ENCODE data around the gene RPS19BP1. TPM values are rescaled to one million over a fixed set of nuclear protein-coding genes. Genes with fewer than 3 reads are reported as not detected.

Gene RPS19BP1
- polyA plus RNA-seq, 3 donors from 2014 or later, result 139 to 239 (median 180) TPM

DNA sequence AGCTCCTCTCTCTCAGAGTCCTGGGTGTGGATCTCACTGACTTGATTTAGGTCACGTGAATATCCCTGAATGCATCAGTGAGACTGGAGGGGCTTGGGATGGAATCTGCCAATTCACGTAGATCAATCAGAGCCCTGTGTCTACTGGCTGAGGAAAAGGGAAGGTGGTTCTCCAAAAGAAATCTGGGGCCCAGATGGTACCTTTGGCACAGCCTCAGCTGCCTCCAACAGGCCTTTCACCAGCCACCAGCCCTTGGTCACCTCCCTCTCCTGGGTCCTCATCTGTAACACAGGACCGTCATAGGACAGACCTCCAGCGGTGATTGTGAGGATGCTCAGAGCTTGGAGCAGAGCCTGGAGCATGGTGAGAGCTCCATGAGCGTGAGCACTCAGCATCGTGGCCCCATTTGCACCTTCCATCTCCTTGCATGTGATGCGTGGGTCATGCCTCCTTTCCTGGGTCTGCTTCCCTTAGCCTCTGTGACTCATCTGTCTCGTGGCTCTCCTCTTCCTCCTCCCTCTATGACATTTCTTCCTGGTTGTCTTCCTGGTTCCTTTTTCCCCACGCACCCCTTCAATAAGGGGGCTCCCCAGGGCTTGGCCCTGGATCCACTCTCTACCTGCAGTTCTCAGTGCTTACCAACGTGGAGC is 38.0 kb downstream of the RPS19BP1 start:
- peaks cover 2 to 8% (median 5%) of the 10 kb centered on the region in 3 donors for H3K27me3 Mint-ChIP-seq (ENCODE audit: low read depth in 3 of 3)
- no peaks in the 10 kb centered on the region for H3K9me3 Mint-ChIP-seq
- DNase-seq, result no peak
- H3K4me1 Mint-ChIP-seq, result peaks cover 2 to 6% of the 10 kb centered on the region in 2 donors
- H3K4me3 Mint-ChIP-seq, result no peak overlapping the region
- H3K36me3 Mint-ChIP-seq, result no peaks in the 10 kb centered on the region
- H3K27ac Mint-ChIP-seq, result no peak overlapping the region

DNA sequence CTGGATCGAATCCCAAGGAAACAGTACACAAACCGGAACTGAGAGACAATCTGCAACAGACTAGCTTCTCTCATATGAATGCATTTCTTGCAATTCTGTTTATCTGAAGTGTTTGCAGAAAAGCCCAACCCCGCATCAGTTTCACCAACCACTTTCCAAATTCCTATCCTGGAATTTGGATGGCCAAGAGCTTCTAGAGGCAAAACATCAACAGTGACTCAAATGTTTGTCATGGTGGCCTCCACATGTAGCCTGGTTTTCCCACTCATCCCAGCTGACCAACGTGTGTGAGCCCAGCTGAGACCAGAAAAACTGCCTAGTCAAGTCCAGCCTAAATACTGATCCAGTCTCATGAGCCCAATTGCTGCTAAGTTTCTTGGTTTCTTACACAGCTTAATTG is 38.8 kb downstream of the RPS19BP1 start:
- DNase-seq, result no peak
- H3K27ac Mint-ChIP-seq, result no peak overlapping the region
- H3K36me3 Mint-ChIP-seq, result no peaks in the 10 kb centered on the region
- H3K27me3 Mint-ChIP-seq (ENCODE audit: low read depth in 3 of 3), result peaks cover 2 to 8% (median 4%) of the 10 kb centered on the region in 3 donors
- peaks cover 2 to 6% of the 10 kb centered on the region in 2 donors for H3K4me1 Mint-ChIP-seq
- no peaks in the 10 kb centered on the region for H3K9me3 Mint-ChIP-seq
- no peak overlapping the region for H3K4me3 Mint-ChIP-seq

DNA sequence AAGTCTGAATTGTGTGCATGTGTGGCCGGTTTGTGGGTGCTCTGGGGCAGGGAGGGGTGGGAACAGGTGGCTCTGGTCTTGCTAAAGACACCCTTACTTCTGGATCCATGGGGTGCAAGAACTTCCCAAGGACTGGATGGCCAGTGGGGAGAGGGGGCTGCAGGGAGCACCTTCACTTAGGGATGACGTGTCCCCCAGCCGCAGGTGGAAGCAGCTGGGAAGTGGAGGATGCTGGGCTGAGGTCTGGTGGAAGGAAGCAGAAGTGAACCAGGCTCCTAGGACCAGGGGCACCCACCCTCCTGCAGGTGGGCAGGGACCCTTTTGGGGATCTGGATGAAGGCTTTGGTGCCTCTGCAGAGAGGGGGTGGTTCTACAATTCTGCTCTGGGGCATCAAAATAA is 40.4 kb downstream of the RPS19BP1 start:
- Mint-ChIP-seq H3K36me3 (no peaks in the 10 kb centered on the region), H3K4me1 (peaks cover 2 to 6% of the 10 kb centered on the region in 2 donors), H3K27me3 (ENCODE audit: low read depth in 3 of 3) (peaks cover 2 to 8% (median 4%) of the 10 kb centered on the region in 3 donors), H3K4me3 (no peak overlapping the region), H3K9me3 (no peaks in the 10 kb centered on the region), H3K27ac (no peak overlapping the region)
- DNase-seq, result no peak

DNA sequence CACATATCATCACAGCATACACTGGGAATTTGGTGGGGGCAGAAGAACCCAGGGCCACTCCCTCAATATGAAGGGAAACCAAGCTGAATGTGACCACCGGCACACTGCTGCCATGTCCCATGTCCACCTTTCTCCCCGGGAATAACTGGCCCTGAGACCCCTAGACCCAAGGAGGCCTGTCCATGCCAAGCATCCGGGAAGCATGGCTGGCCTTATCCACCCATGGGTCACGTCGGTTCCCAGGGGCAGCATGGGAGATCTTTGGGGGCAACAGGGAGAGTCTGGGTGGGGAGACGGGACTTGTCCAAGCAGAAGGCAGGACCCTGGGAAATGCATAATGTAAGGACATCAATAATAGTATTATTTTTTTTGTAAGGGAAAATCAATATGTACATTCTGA is 40.9 kb downstream of the RPS19BP1 start:
- Mint-ChIP-seq H3K36me3 (no peaks in the 10 kb centered on the region), H3K4me3 (no peak overlapping the region), H3K9me3 (no peaks in the 10 kb centered on the region), H3K27ac (no peak overlapping the region), H3K4me1 (peaks cover 2 to 6% of the 10 kb centered on the region in 2 donors), H3K27me3 (ENCODE audit: low read depth in 3 of 3) (peaks cover 2 to 8% (median 4%) of the 10 kb centered on the region in 3 donors)
- no peak for DNase-seq

DNA sequence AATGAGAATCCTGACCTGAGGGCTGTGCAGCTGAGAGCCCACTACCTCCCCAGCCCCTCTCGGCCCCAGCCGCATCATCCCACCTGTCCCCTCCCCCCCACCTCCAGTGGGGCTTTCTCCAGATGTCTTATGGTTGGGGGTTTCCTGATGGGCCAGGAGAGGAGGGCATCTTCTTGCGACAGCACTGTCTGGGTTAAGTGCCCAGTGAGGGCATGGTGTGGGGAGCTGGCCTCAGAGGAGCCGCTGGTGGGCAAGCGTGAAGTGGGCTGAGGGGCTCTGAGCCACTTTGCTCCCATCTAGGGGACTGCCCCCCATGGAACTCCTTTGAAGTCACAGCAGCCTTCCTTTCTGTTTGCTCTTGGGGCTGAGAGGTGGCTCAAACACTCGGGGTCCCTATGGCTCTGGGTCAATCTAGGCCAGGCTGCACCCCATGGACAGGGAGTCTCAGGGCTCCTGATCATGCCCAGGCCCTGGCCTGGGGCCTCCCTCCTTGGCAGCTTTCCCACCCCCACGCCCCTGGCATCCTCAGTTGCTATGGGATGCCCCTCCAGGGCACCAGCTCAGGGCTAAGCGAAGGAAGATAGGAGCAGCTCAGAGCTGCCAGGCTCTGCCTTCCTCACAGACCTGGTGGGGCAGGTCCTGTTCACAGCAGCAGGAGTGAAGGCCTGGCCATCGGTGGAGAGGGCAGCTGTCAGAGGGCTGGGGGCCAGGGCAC is 41.4 kb downstream of the RPS19BP1 start:
- no peak overlapping the region for H3K4me3 Mint-ChIP-seq
- H3K27ac Mint-ChIP-seq, result peak overlapping the region in 1 of 6 donors; percentile 17
- H3K27me3 Mint-ChIP-seq (ENCODE audit: low read depth in 3 of 3), result peaks cover 2 to 8% (median 4%) of the 10 kb centered on the region in 3 donors
- no peak for DNase-seq
- no peaks in the 10 kb centered on the region for H3K36me3 Mint-ChIP-seq
- H3K9me3 Mint-ChIP-seq, result no peaks in the 10 kb centered on the region
- peaks cover 2 to 6% of the 10 kb centered on the region in 2 donors for H3K4me1 Mint-ChIP-seq

DNA sequence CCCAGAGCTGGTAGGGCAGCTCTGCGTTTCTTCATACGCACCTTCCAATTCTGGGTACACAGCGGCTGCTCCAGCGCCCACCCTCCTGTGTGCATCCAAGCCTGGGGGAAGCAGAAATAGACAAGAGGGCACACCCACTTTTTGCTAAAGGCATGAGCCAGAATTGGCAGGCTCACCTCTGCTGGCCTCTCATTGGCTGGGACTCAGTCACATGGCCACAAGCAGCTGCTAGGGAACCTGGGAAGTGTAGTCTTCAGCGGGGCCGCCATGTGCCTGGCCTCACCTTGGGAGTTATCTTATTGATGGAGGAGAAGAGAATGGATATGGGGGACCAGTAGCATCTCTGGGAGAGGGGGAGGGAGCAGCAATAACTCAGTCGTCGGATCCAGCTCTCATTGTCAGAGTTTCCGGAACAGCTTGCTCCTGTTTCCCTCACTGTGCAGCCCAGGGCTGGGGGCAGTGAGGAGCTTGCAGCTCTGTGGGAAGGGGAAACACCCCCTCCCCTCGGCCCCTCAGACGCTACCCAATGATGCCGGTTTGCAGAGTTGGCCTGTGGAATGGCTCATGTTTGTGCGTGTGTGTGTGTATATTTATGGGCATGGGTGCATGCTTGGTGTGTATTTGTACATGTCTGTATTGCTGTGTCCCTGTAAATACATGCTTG is 42.3 kb downstream of the RPS19BP1 start:
- peak; percentile 45 to 62 (median 50) for DNase-seq
- peak overlapping the region in 2 of 6 donors; percentile 25 to 62 for H3K27ac Mint-ChIP-seq
- no peaks in the 10 kb centered on the region for H3K36me3 Mint-ChIP-seq
- H3K9me3 Mint-ChIP-seq, result no peaks in the 10 kb centered on the region
- peaks cover 2 to 6% (median 4%) of the 10 kb centered on the region in 3 donors for H3K27me3 Mint-ChIP-seq (ENCODE audit: low read depth in 3 of 3)
- H3K4me3 Mint-ChIP-seq, result no peak overlapping the region
- peaks cover 2 to 6% of the 10 kb centered on the region in 2 donors for H3K4me1 Mint-ChIP-seq

DNA sequence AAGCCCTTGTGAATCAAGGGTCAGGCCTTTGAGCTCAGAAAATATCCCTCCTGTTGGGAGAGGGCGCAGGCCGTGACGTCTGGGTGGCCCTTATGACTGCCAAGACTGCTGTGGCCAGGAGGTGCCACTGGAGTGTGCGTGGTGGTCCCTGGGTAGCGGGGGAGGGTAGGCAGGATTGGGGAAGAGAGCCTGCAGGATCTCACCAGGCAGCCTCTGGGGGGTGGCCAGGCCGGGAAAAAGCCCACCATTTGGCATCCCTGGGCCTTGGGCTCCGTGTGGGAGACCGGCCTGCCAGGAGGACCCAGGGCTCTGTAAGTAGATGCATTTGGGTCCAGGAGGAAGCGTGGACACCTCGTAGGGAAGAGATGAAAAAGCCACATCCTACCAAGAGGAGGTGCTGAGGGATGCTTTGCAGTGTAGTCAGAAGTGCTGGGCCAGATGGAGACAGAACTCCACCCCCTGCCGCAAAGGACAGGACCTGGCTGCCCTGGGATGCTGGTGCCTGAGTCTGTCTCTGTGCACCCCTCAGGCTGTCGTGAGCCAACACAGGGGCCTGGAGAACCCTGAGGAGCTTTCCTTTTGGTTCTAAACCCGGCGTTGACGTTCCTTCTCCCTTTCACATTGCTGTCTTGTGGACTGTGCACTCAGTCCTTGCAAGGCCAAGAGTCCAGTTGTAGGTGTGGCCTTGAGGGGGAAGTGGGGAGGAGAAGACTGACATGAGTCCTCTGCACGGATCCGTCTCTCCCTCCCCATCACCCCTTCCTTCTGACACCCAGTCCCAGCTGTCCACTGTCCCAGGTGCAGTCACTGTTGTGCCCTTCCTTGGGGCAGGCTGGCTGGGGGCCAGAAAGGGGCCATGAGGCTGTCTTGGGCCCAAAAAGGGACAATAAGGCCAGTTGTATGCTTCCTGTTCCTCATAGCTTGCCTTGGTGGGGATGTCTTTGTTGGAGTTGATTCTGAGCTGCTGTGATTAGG is 43.2 kb downstream of the RPS19BP1 start:
- Mint-ChIP-seq H3K9me3 (no peaks in the 10 kb centered on the region), H3K27me3 (ENCODE audit: low read depth in 3 of 3) (peaks cover 4 to 8% (median 4%) of the 10 kb centered on the region in 3 donors), H3K4me3 (no peak overlapping the region), H3K27ac (no peak overlapping the region), H3K36me3 (no peaks in the 10 kb centered on the region), H3K4me1 (peaks cover 2 to 6% of the 10 kb centered on the region in 2 donors)
- DNase-seq, result no peak

DNA sequence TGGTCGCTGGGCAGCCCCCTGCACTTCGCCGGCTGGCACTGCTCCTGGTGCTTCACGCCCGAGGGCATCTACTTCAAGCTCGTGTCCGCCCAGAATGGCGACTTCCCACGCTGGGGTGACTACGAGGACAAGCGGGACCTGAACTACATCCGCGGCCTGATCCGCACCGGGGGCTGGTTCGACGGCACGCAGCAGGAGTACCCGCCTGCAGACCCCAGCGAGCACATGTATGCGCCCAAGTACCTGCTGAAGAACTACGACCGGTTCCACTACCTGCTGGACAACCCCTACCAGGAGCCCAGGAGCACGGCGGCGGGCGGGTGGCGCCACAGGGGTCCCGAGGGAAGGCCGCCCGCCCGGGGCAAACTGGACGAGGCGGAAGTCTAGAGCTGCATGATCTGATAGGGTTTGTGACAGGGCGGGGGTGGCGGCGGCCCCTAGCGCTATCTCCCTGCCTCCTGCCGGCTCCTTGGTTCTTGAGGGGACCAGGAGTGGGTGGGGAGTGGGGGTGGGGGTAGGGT is 43.9 kb downstream of the RPS19BP1 start:
- DNase-seq, result no peak
- Mint-ChIP-seq H3K4me1 (peaks cover 2 to 6% of the 10 kb centered on the region in 2 donors), H3K27ac (no peak overlapping the region), H3K4me3 (no peak overlapping the region), H3K36me3 (no peaks in the 10 kb centered on the region), H3K27me3 (ENCODE audit: low read depth in 3 of 3) (peaks cover 4 to 8% (median 4%) of the 10 kb centered on the region in 3 donors), H3K9me3 (no peaks in the 10 kb centered on the region)

DNA sequence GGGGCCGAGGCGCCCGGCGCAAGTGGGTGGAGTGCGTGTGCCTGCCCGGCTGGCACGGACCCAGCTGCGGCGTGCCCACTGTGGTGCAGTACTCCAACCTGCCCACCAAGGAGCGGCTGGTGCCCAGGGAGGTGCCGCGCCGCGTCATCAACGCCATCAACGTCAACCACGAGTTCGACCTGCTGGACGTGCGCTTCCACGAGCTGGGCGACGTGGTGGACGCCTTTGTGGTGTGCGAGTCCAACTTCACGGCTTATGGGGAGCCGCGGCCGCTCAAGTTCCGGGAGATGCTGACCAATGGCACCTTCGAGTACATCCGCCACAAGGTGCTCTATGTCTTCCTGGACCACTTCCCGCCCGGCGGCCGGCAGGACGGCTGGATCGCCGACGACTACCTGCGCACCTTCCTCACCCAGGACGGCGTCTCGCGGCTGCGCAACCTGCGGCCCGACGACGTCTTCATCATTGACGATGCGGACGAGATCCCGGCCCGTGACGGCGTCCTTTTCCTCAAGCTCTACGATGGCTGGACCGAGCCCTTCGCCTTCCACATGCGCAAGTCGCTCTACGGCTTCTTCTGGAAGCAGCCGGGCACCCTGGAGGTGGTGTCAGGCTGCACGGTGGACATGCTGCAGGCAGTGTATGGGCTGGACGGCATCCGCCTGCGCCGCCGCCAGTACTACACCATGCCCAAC is 44.6 kb downstream of the RPS19BP1 start:
- Mint-ChIP-seq H3K4me3 (no peak overlapping the region), H3K36me3 (no peaks in the 10 kb centered on the region), H3K4me1 (peaks cover 2 to 6% of the 10 kb centered on the region in 2 donors), H3K27me3 (ENCODE audit: low read depth in 3 of 3) (peaks cover under 1 to 4% (median 4%) of the 10 kb centered on the region in 3 donors), H3K27ac (no peak overlapping the region), H3K9me3 (no peaks in the 10 kb centered on the region)
- DNase-seq, result no peak

DNA sequence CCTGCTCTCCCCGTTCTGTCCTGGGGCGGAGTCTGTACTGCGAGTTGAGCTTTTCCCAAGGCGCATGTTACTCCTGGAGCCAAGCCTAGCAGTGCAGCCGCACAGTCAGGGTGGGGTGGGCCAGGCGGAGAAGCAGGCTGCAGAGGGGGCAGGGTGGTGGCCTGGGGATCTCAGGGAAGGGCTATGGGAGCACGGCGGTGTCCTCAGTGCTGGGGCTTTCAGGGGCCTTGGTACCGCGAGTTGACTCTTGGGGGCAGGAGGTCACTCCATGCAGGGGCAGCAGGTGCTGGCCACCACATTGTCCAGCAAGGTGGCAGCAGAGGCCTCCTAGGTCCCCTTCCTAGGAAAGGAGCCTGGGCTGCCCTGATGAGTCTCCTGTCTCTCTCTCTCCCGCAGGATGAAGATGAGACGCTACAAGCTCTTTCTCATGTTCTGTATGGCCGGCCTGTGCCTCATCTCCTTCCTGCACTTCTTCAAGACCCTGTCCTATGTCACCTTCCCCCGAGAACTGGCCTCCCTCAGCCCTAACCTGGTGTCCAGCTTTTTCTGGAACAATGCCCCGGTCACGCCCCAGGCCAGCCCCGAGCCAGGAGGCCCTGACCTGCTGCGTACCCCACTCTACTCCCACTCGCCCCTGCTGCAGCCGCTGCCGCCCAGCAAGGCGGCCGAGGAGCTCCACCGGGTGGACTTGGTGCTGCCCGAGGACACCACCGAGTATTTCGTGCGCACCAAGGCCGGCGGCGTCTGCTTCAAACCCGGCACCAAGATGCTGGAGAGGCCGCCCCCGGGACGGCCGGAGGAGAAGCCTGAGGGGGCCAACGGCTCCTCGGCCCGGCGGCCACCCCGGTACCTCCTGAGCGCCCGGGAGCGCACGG is 45.4 kb downstream of the RPS19BP1 start:
- no peak for DNase-seq
- Mint-ChIP-seq H3K36me3 (no peaks in the 10 kb centered on the region), H3K4me1 (peaks cover 2 to 6% of the 10 kb centered on the region in 2 donors), H3K27me3 (ENCODE audit: low read depth in 3 of 3) (peaks cover 0 to 4% (median 3%) of the 10 kb centered on the region in 3 donors), H3K4me3 (no peak overlapping the region), H3K9me3 (no peaks in the 10 kb centered on the region), H3K27ac (no peak overlapping the region)

DNA sequence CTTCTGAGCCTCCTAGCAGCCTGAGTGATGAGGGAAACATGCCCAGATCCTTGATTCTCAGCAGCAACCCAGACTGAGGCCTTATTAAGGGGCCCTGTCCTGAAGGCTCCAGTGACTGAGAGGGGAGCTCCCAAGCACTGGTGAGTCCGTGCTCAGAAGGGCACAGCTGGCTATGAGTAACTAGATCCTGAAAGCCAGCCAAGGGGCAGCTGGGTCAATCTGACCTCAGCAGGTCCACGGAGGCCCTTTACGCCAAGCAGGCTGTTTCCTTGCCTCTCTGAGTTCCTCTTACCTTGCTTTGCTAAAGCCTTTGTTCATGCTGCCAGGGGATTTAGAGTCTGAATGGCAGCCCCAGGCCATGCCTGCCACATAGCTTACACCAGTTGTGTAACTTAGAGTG is 49.8 kb downstream of the RPS19BP1 start:
- Mint-ChIP-seq H3K27ac (no peak overlapping the region), H3K4me1 (no peaks in the 10 kb centered on the region), H3K27me3 (ENCODE audit: low read depth in 3 of 3) (peaks cover 0 to 4% (median 2%) of the 10 kb centered on the region in 3 donors), H3K4me3 (no peak overlapping the region), H3K36me3 (no peaks in the 10 kb centered on the region), H3K9me3 (no peaks in the 10 kb centered on the region)
- DNase-seq, result no peak

DNA sequence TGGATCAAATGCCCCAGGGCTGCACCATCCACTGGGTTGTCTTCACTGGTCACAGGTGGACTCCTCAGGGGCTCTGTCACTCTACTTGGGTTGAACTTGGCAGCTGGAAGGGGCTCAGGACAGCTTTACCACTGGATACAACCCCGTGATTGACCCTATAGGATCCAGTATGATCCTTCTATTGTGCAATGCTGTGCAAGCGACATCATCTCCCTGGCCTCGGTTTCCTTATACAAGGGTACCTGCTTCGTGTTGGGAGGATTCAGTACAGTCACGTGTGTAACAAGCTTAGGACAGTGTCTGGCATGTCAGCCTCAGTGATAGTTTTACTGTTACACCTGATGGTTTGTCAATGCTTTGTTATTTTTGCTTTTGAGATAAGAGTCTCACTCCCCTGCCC is 51.0 kb downstream of the RPS19BP1 start:
- no peaks in the 10 kb centered on the region for H3K9me3 Mint-ChIP-seq
- H3K4me3 Mint-ChIP-seq, result no peak overlapping the region
- no peaks in the 10 kb centered on the region for H3K4me1 Mint-ChIP-seq
- no peak for DNase-seq
- no peaks in the 10 kb centered on the region for H3K36me3 Mint-ChIP-seq
- H3K27me3 Mint-ChIP-seq (ENCODE audit: low read depth in 3 of 3), result peaks cover 0 to 4% (median 2%) of the 10 kb centered on the region in 3 donors
- H3K27ac Mint-ChIP-seq, result no peak overlapping the region

Measured in immature natural killer cell (primary cell).